ENCODE measurements around the gene GNAZ.
"Not testable (repeated sequence)": the region's sequence is repeated elsewhere in the genome, so short reads cannot be mapped to it uniquely, and the experiment has no call there.

GNAZ gene

GRCh38 chr22:23044570-23044969 lies 25.7 kb upstream of the GNAZ start:
- no peak for DNase-seq (ENCODE audit: low read depth)

DNA sequence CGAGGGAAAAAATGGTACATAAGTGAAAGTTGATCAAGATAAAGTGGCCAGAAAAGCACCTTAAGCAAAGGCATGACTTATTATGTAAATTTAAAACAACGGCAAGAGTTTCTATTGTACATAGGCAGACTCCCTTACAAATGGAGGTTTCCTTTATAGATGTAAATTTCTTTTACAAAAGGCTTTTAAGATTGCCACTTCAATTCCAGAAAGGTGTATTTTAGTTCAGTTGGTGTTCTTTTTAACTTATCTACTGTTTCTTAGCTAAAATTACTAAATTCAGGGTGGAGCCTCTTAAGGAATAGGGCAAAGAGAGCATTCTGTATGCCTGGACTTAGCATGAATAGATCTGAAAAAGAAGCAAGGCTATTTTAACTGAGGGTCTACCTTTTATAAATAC lies 24.9 kb upstream of the GNAZ start:
- no peak for DNase-seq (ENCODE audit: low read depth)

- DNase-seq (ENCODE audit: low read depth) = no peak
Measured at GRCh38 chr22:23047265-23047664, 23.1 kb upstream of the GNAZ start.

DNA sequence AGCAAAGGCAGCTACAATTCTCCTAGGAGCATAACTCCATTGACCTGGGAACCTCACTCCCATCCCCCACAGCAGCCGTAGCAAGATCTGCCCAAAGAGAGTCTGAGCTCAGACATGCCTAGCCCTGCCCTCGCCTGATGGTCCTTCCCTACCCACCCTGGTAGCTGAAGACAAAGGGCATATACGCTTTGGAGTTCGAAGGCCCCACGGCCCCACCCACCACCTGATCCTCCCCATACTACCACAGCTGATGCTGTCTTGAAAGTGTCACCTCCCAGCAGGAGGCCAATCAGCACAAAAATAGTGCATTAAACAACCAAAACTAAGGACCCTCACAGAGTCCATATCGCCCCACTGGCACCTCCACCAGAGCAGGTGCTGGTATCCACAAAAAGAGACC lies 22.6 kb upstream of the GNAZ start:
- DNase-seq (ENCODE audit: low read depth) = no peak

DNA sequence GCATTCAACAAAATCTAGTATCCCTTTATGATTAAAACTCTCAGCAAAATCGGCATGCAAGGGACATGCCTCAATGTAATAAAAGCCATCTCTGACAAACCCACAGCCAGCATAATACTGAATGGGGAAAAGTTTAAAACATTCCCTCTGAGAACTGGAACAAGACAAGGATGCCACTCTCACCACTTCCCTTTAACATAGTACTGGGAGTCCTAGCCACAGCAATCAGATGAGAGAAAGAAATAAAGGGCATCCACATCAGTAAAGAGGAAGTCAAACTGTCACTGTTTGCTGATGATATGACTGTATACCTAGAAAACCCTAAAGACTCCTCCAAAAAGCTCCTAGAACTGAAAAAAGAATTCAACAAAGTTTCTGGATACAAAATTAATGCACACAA lies 19.8 kb upstream of the GNAZ start:
- not testable (repeated sequence) for DNase-seq (ENCODE audit: low read depth)

GRCh38 chr22:23053051-23053707 lies 17.1 kb upstream of the GNAZ start:
- no peak for DNase-seq (ENCODE audit: low read depth)

GRCh38 chr22:23053912-23054530 lies 16.3 kb upstream of the GNAZ start:
- DNase-seq (ENCODE audit: low read depth) = no peak

DNA sequence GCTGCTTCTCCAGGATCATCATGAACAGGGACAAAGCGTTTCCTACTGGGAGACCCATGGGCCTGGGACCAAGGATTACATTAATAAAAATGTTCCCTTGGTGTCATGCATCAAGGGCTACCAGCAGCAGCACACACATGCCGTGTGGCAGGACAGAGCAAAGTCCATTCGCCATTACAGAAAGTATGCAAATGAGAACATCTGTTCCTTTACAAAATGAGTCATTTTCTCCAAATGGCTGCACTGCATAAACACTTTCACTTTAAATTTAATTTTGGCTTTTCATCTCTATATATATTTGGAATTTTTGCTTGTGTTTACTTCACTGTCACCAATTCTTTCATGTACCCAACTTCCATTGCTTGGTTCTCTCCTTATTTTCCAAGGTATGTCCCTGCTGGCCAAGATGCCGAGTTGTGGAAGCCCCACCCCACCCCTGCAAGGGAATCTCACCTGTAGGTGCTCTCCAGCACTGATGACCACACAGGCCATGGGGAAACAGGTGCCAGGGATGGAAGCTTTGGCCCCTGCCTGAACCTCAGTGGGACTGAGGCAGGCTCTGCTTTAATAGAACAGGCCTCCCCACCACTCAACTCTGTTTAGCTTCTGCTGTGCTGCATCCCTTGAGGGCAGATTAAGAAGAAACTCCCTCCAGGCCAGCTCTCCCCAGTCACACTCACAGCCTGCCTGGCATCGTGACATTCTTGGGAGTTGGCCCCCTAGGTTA lies 15.6 kb upstream of the GNAZ start:
- DNase-seq (ENCODE audit: low read depth) = no peak

DNA sequence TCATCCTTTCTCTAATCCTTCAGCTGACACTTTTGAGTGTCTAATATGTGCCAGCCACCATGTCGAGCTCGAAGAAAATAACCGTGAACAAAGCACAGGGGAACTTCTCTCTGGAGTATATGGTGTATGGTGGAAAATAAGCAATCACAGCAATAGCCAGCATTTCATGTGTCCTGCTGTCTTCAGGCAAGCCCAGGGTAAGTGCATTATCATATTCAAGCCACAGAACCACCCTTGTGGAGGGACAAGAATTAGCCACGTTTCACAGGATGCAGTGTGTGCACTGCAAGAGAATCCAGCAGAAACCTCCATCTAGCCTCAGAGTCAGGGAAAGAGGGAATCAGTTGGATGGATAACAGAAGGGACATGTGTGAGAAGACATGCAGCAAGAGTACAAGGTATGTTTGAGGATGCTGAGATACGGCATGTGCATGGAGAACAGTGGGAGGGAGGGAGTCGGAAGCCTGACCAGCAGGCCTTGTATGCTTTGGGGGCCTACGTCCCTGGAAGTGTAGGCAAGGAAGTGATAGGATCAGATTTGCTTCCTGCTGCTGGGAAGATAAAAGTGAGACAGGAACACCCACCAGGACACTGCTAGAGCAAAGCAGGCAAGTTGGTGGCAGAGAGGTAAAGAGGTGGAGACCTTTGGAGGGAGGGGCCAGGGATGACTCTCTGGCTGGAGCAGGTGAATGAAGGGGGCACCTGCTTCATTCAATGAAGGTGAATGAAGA lies 14.7 kb upstream of the GNAZ start:
- no peak for DNase-seq (ENCODE audit: low read depth)

GRCh38 chr22:23057331-23057730 lies 13.0 kb upstream of the GNAZ start:
- no peak for DNase-seq (ENCODE audit: low read depth)

- no peak for DNase-seq (ENCODE audit: low read depth)
Measured at GRCh38 chr22:23058063-23058462, 12.3 kb upstream of the GNAZ start.

GRCh38 chr22:23058481-23059283 lies 11.6 kb upstream of the GNAZ start:
- DNase-seq (ENCODE audit: low read depth) = no peak

DNA sequence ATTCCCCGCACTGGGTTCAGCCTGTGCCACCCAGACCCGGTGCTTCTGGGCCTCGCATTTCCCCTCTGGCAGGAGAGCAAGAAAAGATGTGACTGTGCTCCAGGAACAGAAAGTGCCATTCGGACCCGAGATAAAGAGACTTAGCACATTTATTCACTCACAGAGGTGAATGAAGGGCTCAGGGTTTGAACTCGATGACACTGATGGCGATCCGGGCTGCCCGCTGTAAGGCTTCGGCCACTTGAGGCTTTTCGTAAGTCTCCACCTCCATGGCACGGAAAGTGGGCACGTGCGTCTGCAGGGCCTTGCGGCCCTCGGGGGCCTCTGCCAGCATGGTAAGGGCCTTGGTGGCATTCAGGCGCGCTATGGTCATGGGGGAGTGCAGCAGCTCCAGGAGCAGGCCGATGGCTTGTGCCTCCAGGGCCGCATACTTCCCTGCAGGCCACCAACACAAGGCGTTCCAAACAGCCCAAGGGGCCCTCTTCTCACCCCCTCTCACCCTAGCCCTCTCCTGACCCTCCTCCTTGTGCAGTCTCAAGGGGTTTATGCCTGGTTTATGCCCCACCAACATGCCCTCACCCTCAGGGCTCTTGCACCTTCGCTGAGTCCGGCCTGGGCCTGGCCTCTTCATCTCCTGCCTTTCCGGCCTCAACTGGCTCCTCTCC lies 10.9 kb upstream of the GNAZ start:
- no peak for DNase-seq (ENCODE audit: low read depth)

DNA sequence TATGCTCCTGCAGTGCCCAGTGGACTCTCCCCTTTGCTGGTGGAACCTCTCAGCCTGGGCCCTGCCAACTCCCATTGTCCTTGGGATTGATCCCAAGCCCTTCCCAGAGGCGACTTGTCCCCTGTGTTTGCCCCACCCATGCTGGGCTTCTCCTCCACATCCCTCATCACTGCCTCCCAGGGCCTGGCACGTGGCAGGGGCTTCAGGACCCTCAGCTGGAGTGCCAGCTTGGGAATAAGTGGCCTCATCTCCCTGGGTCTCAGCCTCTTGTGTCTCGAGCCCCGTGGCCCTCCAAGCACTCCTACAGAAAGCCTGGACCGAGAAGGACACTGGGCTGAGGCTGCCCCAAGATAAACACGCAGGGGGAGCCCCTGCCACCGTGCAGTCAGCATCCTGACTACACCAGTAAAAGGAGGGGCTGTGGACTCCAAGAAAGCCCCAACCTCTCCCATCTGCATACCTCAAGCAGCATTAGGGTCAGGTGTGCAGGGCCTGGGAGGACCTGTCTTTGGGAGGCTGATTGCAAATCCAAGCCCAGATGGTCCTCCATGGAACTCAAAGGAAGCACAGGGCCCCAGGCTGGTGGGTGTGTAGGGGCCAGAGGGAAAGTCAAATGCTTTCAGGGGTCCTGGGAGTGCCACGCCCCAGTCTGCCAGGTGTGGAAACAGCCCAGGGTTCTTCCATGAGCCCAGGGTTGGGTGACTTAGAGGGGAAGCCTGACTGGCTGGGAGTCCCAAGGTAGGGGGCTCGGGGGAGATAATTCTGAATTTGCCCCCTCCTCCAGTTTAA lies 9.5 kb upstream of the GNAZ start:
- DNase-seq (ENCODE audit: low read depth) = no peak

DNA sequence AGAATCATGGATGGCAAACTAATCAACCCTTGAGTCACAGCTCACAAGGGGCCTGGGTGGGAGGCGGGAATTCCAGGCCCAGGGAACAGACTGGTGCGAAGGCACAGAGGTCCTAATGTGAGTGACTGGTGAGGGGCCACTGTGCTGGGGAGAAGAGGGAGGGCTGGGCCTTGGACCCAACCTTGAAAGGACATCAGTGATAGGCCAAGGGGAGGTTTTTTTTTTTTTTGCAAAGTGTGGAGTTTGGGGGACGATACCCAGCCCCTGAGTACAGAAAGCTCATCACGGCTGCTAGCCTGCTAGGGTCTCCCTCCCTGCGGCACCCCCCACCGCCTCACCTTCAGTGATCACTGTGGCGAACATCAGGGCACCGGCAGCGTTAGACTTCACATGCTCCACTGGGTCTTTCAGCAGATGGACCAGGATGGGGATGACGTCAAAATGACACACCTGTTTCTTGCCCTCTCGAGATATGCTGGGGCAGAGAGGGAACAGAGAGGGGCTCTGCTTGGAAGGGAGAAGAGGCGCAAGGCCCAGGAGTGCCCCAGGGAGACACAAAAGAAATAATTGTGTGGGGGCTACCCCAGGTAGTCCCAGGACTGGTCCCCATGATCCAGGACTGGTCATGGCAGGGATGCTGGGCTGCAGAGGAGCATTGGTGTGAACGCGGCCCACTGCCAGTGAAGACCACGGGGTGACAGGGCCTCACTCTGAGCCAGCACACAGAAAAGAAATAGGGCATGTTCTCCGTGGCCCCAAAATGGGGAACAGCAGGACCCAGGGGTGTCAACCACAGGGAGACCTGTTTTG lies 8.6 kb upstream of the GNAZ start:
- no peak for DNase-seq (ENCODE audit: low read depth)

DNA sequence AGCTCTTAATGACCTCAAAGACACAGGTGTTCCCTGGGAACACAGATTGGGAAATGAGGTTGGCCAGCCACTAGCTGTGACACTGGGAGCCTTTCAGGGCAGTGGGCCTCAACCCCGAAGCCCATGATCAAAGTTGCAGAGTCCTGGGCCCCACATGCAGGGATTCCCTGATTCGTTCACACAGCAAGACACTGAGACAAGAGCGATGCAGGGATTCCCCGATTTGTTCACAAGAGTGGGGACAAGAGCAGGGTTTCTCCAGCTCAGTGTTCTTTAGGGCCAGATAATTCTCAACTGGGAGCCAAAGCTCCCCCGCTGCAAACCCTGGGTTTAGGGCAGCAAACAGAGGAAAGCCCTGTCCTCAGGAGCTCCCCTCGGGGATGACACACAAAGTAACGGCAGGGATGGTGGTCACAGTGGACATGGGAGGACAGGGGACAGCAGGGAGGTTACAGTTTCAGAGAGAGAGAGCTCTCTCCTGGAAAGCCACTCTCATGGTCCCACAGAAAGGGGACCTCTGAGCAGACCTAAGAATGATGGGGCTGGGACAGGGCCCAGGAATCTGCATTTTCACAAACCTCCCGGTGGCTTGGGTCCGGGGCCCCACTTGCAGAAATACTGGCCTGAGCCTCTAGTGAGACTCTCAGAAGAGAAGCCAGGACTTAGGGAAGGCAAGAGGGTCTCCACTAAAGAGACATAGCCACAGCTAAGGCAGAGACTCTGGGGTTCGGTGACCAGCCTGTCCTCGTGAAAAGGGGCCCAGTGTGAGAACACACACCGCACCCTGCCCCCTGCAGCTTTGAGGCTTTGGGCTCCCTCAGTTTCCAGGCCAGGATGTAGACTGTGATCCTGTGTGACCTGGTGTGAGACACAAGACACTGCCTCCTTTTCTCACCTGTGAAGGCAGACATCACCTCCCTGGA lies 7.4 kb upstream of the GNAZ start:
- no peak for DNase-seq (ENCODE audit: low read depth)

DNA sequence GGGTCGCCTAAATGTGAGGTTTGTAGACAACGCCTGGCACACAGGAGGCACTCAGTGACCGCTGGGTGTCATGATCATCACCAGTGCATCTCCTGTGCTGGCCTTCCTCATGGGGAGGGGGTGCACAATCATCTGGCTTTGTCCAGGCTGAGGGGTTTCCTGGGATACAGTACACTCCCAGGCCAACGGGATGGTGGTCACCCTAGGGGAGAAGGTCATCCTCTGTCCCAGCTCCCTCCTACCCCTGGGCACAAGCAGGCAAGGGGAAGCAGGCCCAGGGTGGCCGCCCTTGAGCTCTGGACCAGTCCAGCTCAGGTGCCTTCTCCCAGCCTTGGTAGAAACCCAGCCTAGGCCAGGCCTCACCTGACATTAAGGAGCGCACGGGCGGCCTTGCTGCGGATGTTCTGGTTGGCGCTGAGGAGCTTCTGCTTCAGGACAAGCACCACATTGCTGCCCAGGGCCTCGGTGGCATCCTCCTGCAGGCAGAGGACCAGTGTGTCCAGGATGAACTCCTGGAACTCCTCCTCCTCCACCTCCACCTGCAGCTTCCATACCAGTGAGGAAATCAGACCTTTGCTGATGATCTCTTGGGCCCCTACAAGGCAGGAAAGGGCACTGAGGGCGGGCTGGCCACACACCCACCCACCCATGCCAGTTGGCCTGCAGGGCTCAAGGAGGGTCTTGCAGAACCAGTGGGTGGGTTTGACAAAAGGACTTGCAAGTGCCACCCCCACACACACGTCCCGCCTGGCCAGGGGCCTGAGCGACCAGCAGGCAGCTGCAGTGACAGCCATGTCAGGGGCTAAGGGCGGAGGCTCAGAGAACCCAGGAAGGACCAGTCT lies 6.6 kb upstream of the GNAZ start:
- no peak for DNase-seq (ENCODE audit: low read depth)
